GM12878 (cell line): ENCODE measurements around the gene HSPB6. TPM values are rescaled to one million over a fixed set of nuclear protein-coding genes. Genes with fewer than 3 reads are reported as not detected.

Experiments
- ATF3 ChIP-seq: IDR thresholded peaks from 2 replicates; pipeline ENCODE4 v1.6.1; 2011; ENCODE audit warnings: low read depth, mild to moderate bottlenecking, low read length, moderate library complexity, borderline replicate concordance; ENCODE audit errors: extremely low read depth
- BACH1 ChIP-seq: fragments of 450-650 bp; IDR thresholded peaks from 2 replicates; pipeline ENCODE4 v1.6.1; 2017; ENCODE audit warnings: mild to moderate bottlenecking, borderline replicate concordance
- CHD2 ChIP-seq: IDR thresholded peaks from 2 replicates; pipeline ENCODE4 v1.6.1; 2011; ENCODE audit warnings: low read depth, low read length, improper control_type of control experiment, borderline replicate concordance
- CHD4 ChIP-seq: fragments of 200-600 bp; sonication (generic); IDR thresholded peaks from 2 replicates; pipeline ENCODE4 v1.6.1; 2016; ENCODE audit warnings: mild to moderate bottlenecking
- FOXK2 ChIP-seq: fragments of 450-650 bp; IDR thresholded peaks from 2 replicates; pipeline ENCODE4 v1.6.1; 2017; ENCODE audit warnings: mild to moderate bottlenecking, moderate library complexity
- HDAC2 ChIP-seq: fragments of 200-600 bp; sonication (generic); IDR thresholded peaks from 2 replicates; pipeline ENCODE4 v1.6.1; 2017
- KLF5 ChIP-seq: fragments of 450-650 bp; IDR thresholded peaks from 2 replicates; pipeline ENCODE4 v1.6.1; 2014; ENCODE audit warnings: mild to moderate bottlenecking; ENCODE audit not compliant: partially characterized antibody
- NFYA ChIP-seq: IDR thresholded peaks from 2 replicates; pipeline ENCODE4 v1.6.1; 2011; ENCODE audit warnings: low read depth, mild to moderate bottlenecking, low read length, improper control_type of control experiment, borderline replicate concordance
- NKRF ChIP-seq: fragments of 450-650 bp; conservative IDR thresholded peaks from 2 replicates; pipeline ENCODE4 v1.6.1; 2017; ENCODE audit warnings: mild to moderate bottlenecking, moderate library complexity
- SMAD5 ChIP-seq: IDR thresholded peaks from 2 replicates; pipeline ENCODE4 v1.6.1; 2016; ENCODE audit warnings: antibody characterized with exemption, low read depth
- SMC3 ChIP-seq: IDR thresholded peaks from 2 replicates; pipeline ENCODE4 v1.6.1; 2011; ENCODE audit warnings: low read length, improper control_type of control experiment, borderline replicate concordance
- SUZ12 ChIP-seq: fragments of 200-600 bp; sonication (generic); IDR thresholded peaks from one replicate; pipeline ENCODE4 v1.6.1; 2018; ENCODE audit warnings: antibody characterized with exemption, mild to moderate bottlenecking; ENCODE audit not compliant: unreplicated experiment
- TAF1 ChIP-seq: IDR thresholded peaks from 2 replicates; pipeline ENCODE4 v1.6.1; 2011; ENCODE audit warnings: mild to moderate bottlenecking, low read depth, low read length, borderline replicate concordance
- ZBTB40 ChIP-seq: fragments of 450-650 bp; IDR thresholded peaks from 2 replicates; pipeline ENCODE4 v1.6.1; 2016; ENCODE audit warnings: mild to moderate bottlenecking, moderate library complexity, borderline replicate concordance
- ZNF592 ChIP-seq: fragments of 450-650 bp; IDR thresholded peaks from 2 replicates; pipeline ENCODE4 v1.6.1; 2017; ENCODE audit warnings: mild to moderate bottlenecking, moderate library complexity
- ZZZ3 ChIP-seq: IDR thresholded peaks from 2 replicates; pipeline ENCODE4 v1.6.1; 2011; ENCODE audit warnings: low read depth; ENCODE audit not compliant: control insufficient read depth, insufficient read length
- polyA plus RNA-seq, 11 experiments: library from polyadenylated mRNA; depleted of rRNA in 4 of 11; unstranded in 6 of 11; stranded (reverse) in 5 of 11; fragments of >200 nt; fragmentation: Nextera tagmentation in 4 of 11; fragmentation: Illumina TruSeq in 1 of 11; extraction: Ambion mirVana in 4 of 11; extraction: Trizol in 1 of 11; gene quantifications; 1 replicate in 1 of 11; 2 replicates in 10 of 11; pipeline versions ENCODE4 v1.2.1 to v1.2.3, GENCODE V29; 2011 to 2016; ENCODE audit warnings: inconsistent platforms in 2 of 11, missing spikeins in 2 of 11, low read depth in 1 of 11
- total RNA-seq, 4 experiments: library from RNA; depleted of rRNA in 3 of 4; stranded (reverse); fragments of >200 nt in 3 of 4; fragmentation: Illumina TruSeq in 1 of 4; extraction: Trizol in 1 of 4; gene quantifications; 2 replicates each; pipeline versions ENCODE4 v1.2.1 to v1.2.3, GENCODE V29; 2013 to 2021

The HSPB6 gene
- total and polyA plus RNA-seq, 10 of the 15 experiments (the other 5 are each of a cell fraction or from before 2014, with no cell fraction given) = 0.09 to 1.6 (median 0.36) TPM; not detected in 4

DNA sequence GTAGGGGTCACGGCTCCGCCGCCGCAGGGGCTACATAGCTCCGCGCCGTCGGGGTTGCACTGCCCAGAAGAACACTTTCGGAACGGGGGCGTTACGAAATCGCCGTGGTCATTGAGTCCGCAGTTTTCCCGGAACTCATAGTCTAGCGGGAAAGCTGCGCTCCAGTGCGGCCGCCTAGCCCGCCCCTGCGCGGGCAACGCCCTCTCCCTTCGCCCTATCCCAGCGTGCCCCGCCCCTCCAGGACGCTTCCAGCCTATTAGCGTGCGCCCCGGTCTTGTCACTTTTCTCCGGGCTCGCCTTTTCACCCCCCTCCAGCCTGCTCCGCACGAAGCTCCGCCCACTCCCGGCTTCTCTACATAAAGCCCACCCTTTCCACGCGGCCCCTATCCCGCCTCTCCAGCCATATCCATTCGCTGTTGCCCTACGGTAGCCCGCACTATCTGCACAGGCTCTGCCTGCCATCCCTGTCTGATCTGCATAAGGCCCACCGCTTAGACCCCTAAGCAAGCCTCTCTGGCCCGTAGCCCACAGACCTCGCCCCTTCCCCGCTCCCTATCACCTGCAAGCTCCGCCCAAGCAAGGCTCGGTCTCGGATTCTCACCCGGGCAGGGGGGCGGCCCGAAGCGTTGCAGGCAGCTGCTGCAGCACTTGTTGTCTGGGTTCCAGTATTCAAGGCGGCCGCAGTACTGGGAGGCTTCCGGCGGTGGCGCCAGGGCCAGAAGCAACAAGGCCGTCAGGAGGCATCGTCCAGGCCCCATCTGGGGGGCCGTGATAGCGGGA is 16.2 kb downstream of the HSPB6 start (continued):
- TF ChIP-seq NKRF (peak; percentile 83), KLF5 (no peak), ZNF592 (no peak), SMC3 (no peak), ZZZ3 (no peak), SUZ12 (no peak), CHD2 (peak; percentile 71), ATF3 (no peak), FOXK2 (no peak; the same call in 1 of the 2 replicates), TAF1 (peak; percentile 74), CHD4 (no peak), ZBTB40 (peak; percentile 59; the same call in 1 of the 2 replicates), SMAD5 (peak; percentile 68), NFYA (no peak), HDAC2 (no peak), BACH1 (peak; percentile 69)
